Osteocyte (in vitro differentiated cells): ENCODE data around the gene PDCD1. TPM values are rescaled to one million over a fixed set of nuclear protein-coding genes. Genes with fewer than 3 reads are reported as not detected.

ENCODE experiments used
- DNase-seq: peaks from one replicate; pipeline ENCODE4 v3.0.0; 2021; ENCODE audit warnings: mixed read lengths; ENCODE audit not compliant: unreplicated experiment; ENCODE audit errors: extremely low spot score
- H3K27ac Mint-ChIP-seq: one replicate; pipeline ENCODE4 v1.8.0; 2021; ENCODE audit warnings: mild to moderate bottlenecking, mixed read lengths; ENCODE audit not compliant: unreplicated experiment
- H3K27me3 Mint-ChIP-seq: one replicate; pipeline ENCODE4 v1.8.0; 2021; ENCODE audit warnings: mixed read lengths; ENCODE audit not compliant: unreplicated experiment
- H3K36me3 Mint-ChIP-seq: one replicate; pipeline ENCODE4 v1.8.0; 2021; ENCODE audit warnings: mixed read lengths; ENCODE audit not compliant: unreplicated experiment
- H3K4me1 Mint-ChIP-seq: one replicate; pipeline ENCODE4 v1.8.0; 2021; ENCODE audit warnings: mixed read lengths; ENCODE audit not compliant: unreplicated experiment
- H3K4me3 Mint-ChIP-seq: one replicate; pipeline ENCODE4 v1.8.0; 2021; ENCODE audit warnings: mild to moderate bottlenecking, moderate library complexity, mixed read lengths; ENCODE audit not compliant: unreplicated experiment
- H3K9me3 Mint-ChIP-seq: one replicate; pipeline ENCODE4 v1.8.0; 2021; ENCODE audit warnings: mixed read lengths; ENCODE audit not compliant: unreplicated experiment
- CTCF ChIP-seq: fragments of 200-600 bp; sonication (generic); IDR thresholded peaks from 2 replicates; pipeline ENCODE4 v1.5.0; 2021; ENCODE audit warnings: antibody characterized with exemption, mild to moderate bottlenecking, moderate library complexity
- total RNA-seq: library from RNA; stranded (reverse); gene quantifications from 2 replicates; pipeline ENCODE4 v1.2.1, GENCODE V29; 2021

PDCD1 gene
- total RNA-seq, 1 donor from 2014 or later: not detected

GRCh38 chr2:241866790-241867645, 8.3 kb upstream of the PDCD1 start:
- no peak for TF ChIP-seq CTCF
- Mint-ChIP-seq H3K27ac (no peak overlapping the region), H3K4me3 (no peak overlapping the region), H3K27me3 (peaks cover 11% of the 10 kb centered on the region), H3K36me3 (no peaks in the 10 kb centered on the region), H3K9me3 (no peaks in the 10 kb centered on the region), H3K4me1 (no peaks in the 10 kb centered on the region)
- no peak for DNase-seq

GRCh38 chr2:241865957-241866789, 7.5 kb upstream of the PDCD1 start:
- H3K27me3 Mint-ChIP-seq: peaks cover 11% of the 10 kb centered on the region
- no peak for DNase-seq
- no peaks in the 10 kb centered on the region for H3K36me3 Mint-ChIP-seq
- H3K9me3 Mint-ChIP-seq: no peaks in the 10 kb centered on the region
- no peaks in the 10 kb centered on the region for H3K4me1 Mint-ChIP-seq
- no peak overlapping the region for H3K4me3 Mint-ChIP-seq
- no peak for TF ChIP-seq CTCF
- H3K27ac Mint-ChIP-seq: no peak overlapping the region

GRCh38 chr2:241865416-241865956, 6.8 kb upstream of the PDCD1 start:
- H3K9me3 Mint-ChIP-seq: no peaks in the 10 kb centered on the region
- no peaks in the 10 kb centered on the region for H3K36me3 Mint-ChIP-seq
- DNase-seq: no peak
- H3K27ac Mint-ChIP-seq: no peak overlapping the region
- no peak overlapping the region for H3K4me3 Mint-ChIP-seq
- H3K27me3 Mint-ChIP-seq: peaks cover 11% of the 10 kb centered on the region
- no peak for TF ChIP-seq CTCF
- no peaks in the 10 kb centered on the region for H3K4me1 Mint-ChIP-seq

- Mint-ChIP-seq H3K36me3 (no peaks in the 10 kb centered on the region), H3K4me3 (no peak overlapping the region), H3K27me3 (peaks cover 11% of the 10 kb centered on the region), H3K9me3 (no peaks in the 10 kb centered on the region), H3K27ac (no peak overlapping the region), H3K4me1 (no peaks in the 10 kb centered on the region)
- TF ChIP-seq CTCF: no peak
- no peak for DNase-seq
Measured at GRCh38 chr2:241864850-241865213, 6.1 kb upstream of the PDCD1 start.
